ENCODE data around the gene GPI.
A peak's percentile ranks its signal among the peaks of the same experiment; 100 is the strongest.
"Not testable (repeated sequence)": the region's sequence is repeated elsewhere in the genome, so short reads cannot be mapped to it uniquely, and the experiment has no call there.

The GPI gene

GRCh38 chr19:34328982-34329381 is 36.0 kb upstream of the GPI start:
- H3K36me3 Mint-ChIP-seq (ENCODE audit: insufficient read depth) = peaks cover 69% of the 10 kb centered on the region
- H3K9me3 Mint-ChIP-seq = no peaks in the 10 kb centered on the region
- DNase-seq = no peak
- peaks cover 1 to 3% of the 10 kb centered on the region in 2 donors for H3K4me1 Mint-ChIP-seq (ENCODE audit: low read depth in 2 of 2)
- H3K27ac Mint-ChIP-seq = peak overlapping the region in 1 of 2 donors; percentile 29
- H3K27me3 Mint-ChIP-seq = no peaks in the 10 kb centered on the region
- no peak overlapping the region for H3K4me3 Mint-ChIP-seq
- ATAC-seq (replicated peaks) = no peak

GRCh38 chr19:34330116-34330515 is 34.9 kb upstream of the GPI start:
- peak overlapping the region in 1 of 2 donors; percentile 13 for H3K27ac Mint-ChIP-seq
- ATAC-seq (replicated peaks) (no peak), DNase-seq (no peak)
- H3K9me3 Mint-ChIP-seq = no peaks in the 10 kb centered on the region
- no peaks in the 10 kb centered on the region for H3K27me3 Mint-ChIP-seq
- no peak overlapping the region for H3K4me3 Mint-ChIP-seq
- H3K36me3 Mint-ChIP-seq (ENCODE audit: insufficient read depth) = peaks cover 70% of the 10 kb centered on the region
- peaks cover 0 to 3% of the 10 kb centered on the region in 2 donors for H3K4me1 Mint-ChIP-seq (ENCODE audit: low read depth in 2 of 2)

- DNase-seq; H3K9me3 Mint-ChIP-seq; ATAC-seq (replicated peaks); H3K4me1 Mint-ChIP-seq (ENCODE audit: low read depth in 2 of 2); H3K27me3 Mint-ChIP-seq; H3K4me3 Mint-ChIP-seq: not testable (repeated sequence)
- peak overlapping the region in 1 of 2 donors; percentile 13 for H3K27ac Mint-ChIP-seq
- peaks cover 68% of the 10 kb centered on the region for H3K36me3 Mint-ChIP-seq (ENCODE audit: insufficient read depth)
Observed at GRCh38 chr19:34330596-34330995, 34.4 kb upstream of the GPI start.

DNA sequence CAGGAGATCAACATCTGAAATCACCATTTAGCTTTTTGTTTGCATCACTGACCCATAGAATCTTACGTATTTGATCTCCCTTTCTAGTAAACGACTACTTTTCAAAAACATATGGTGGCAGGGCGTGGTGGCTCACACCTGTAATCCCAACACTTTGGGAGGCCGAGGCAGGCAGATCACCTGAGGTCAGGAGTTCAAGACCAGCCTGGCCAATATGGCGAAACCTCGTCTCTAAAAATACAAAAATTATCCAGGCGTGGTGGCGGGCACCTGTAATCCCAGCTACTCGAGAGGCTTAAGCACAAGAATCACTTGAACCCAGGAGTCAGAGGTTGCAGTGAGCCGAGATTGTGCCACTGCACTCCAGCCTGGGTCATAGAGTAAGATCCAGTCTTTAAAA is 33.4 kb upstream of the GPI start:
- peaks cover 69% of the 10 kb centered on the region for H3K36me3 Mint-ChIP-seq (ENCODE audit: insufficient read depth)
- H3K27me3 Mint-ChIP-seq; H3K4me1 Mint-ChIP-seq (ENCODE audit: low read depth in 2 of 2); DNase-seq; H3K4me3 Mint-ChIP-seq; H3K9me3 Mint-ChIP-seq; ATAC-seq (replicated peaks): not testable (repeated sequence)
- peak overlapping the region in 1 of 2 donors; percentile 83 for H3K27ac Mint-ChIP-seq

DNA sequence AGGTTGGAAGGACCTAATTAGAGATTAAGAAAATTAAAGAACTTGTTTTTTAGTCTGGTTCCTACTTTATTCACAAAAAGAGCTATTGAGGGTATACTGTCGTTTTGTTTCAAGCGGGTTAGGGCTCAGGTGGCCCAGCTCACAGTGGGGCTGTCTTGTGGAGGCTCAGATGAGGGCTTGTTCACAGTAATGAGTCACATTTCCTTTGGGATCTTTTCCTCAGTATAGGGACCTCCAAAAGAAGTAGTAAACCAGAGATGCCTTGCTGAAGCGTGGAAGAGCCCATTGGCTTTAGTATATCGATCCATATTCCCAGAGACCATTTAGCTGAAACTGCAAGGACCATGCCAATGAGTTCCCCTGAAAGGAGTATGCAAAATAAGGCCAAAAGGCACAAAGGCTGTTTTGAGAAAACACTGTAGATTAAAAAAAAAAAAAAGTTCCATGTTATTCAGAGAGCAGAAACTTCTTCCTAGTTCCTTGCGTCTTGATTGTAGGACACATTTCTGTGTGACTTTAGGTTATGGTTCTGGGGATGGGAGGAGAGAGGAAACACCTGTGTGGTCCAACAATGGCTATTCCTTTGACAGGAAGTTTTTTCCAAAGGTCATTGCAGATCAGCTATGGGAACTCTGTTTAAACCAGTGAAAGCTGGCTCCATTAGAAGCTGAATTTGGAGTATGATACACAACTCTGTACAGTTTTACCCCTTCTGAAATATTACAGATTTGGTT is 32.8 kb upstream of the GPI start:
- Mint-ChIP-seq H3K36me3 (ENCODE audit: insufficient read depth) (peaks cover 71% of the 10 kb centered on the region), H3K4me1 (ENCODE audit: low read depth in 2 of 2) (peaks cover 0 to 5% of the 10 kb centered on the region in 2 donors), H3K9me3 (no peaks in the 10 kb centered on the region), H3K27ac (peak overlapping the region in 1 of 2 donors; percentile 83), H3K27me3 (no peaks in the 10 kb centered on the region), H3K4me3 (no peak overlapping the region)
- ATAC-seq (replicated peaks) = no peak
- no peak for DNase-seq

DNA sequence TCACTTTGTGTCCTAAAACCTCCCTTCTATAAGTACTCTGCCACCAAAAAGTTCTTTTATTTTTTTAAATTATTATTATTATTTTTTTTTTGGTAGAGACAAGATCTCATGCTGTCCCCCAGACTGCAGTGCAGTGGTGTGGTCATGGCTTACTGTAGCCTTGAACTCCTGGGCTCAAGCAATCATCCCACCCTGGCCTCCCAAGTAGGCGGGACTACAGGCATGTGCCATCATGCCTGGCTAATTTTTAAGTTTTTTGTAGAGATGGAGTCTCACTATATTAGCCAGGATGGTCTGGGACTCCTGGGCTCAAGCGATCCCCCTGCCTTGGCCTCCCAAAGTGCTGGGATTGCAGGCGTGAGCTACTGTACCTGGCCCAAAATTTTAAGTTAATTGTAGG is 29.1 kb upstream of the GPI start:
- ATAC-seq (replicated peaks) (no peak), DNase-seq (no peak)
- H3K4me1 Mint-ChIP-seq (ENCODE audit: low read depth in 2 of 2) = peaks cover 0 to 7% of the 10 kb centered on the region in 2 donors
- no peaks in the 10 kb centered on the region for H3K9me3 Mint-ChIP-seq
- H3K27me3 Mint-ChIP-seq = no peaks in the 10 kb centered on the region
- peaks cover 54% of the 10 kb centered on the region for H3K36me3 Mint-ChIP-seq (ENCODE audit: insufficient read depth)
- no peak overlapping the region for H3K4me3 Mint-ChIP-seq
- no peak overlapping the region for H3K27ac Mint-ChIP-seq

DNA sequence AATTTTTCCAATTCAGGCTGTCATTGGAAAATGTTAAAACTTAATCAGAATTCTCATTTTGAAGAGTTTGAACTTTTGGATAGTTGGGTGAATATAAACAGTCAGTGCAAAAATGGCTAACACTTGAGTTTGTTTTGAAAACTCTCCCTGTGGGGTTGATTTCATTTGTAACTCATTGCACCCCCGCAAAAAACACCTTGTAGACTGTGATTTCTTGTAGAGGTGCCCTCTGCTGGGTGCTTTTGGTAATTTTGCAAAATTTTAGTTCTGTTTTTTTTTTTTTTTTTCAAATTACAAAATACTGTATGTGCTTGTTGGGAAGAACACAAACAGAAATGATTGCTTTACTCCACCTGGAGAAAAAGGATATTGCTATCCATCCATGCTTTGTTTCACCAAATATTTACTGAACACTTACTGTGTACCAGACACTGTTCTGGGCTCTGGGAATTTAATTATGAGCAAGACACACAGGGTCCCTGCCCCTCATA is 28.2 kb upstream of the GPI start:
- Mint-ChIP-seq H3K4me1 (ENCODE audit: low read depth in 2 of 2) (peaks cover 0 to 8% of the 10 kb centered on the region in 2 donors), H3K4me3 (no peak overlapping the region), H3K27me3 (no peaks in the 10 kb centered on the region), H3K27ac (peak overlapping the region; percentile 26 to 52), H3K36me3 (ENCODE audit: insufficient read depth) (peaks cover 52% of the 10 kb centered on the region), H3K9me3 (no peaks in the 10 kb centered on the region)
- DNase-seq (peak; percentile 50 to 61 (median 55)), ATAC-seq (replicated peaks) (peak; percentile 69)

DNA sequence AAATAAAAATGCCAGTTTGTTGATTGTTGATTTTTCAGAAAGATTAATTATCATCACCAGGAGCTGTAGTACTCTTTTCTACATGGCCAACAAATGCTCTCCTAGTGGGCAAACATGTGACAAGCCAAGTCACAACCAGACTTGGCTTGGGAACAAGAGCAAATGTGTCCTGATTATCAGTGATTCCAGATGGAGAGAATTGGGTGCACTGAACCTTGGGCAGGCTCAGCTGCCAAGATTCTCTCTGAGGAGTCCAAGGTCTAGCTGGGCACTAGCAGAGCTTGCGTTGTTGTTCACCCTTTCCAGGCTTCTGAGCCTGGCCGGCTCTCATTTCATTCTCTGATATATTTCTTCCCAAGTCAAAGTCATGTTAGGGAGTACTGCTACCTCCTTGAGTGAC is 27.3 kb upstream of the GPI start:
- Mint-ChIP-seq H3K27ac (no peak overlapping the region), H3K9me3 (no peaks in the 10 kb centered on the region), H3K27me3 (no peaks in the 10 kb centered on the region), H3K4me3 (no peak overlapping the region), H3K4me1 (ENCODE audit: low read depth in 2 of 2) (peaks cover 0 to 8% of the 10 kb centered on the region in 2 donors), H3K36me3 (ENCODE audit: insufficient read depth) (peaks cover 55% of the 10 kb centered on the region)
- DNase-seq = no peak
- ATAC-seq (replicated peaks) = no peak

DNA sequence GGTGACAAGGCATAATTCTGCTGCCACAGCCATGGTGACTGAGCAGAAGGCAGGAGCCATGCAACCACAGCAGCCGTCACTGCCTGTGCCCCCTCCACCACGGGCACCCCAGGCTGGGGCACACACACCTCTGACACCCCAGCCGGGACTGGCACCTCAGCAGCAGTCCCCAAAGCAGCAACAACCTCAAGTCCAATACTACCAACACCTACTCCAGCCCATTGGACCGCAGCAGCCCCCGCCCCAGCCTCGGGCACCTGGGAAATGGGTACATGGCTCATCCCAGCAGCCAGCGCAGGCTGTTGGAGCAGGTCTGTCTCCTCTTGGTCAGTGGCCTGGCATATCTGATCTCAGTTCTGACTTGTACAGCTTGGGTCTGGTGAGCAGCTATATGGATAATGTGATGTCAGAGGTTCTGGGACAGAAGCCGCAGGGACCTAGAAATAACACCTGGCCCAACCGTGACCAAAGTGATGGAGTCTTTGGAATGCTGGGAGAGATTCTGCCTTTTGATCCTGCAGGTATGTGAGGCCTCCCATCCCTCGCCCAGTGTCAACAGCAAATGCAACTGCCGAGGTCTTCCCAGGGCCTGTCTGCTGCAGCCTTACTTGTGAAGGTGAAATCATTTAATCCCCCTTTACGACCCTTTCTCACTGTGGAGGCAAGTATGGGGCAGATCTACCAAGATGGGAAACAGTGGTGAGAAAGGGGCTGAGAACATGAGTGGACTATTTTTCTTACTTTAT is 22.9 kb upstream of the GPI start:
- peak overlapping the region in 1 of 2 donors; percentile 27 for H3K27ac Mint-ChIP-seq
- peaks cover 47% of the 10 kb centered on the region for H3K36me3 Mint-ChIP-seq (ENCODE audit: insufficient read depth)
- peaks cover 4 to 9% of the 10 kb centered on the region in 2 donors for H3K4me1 Mint-ChIP-seq (ENCODE audit: low read depth in 2 of 2)
- no peak overlapping the region for H3K4me3 Mint-ChIP-seq
- ATAC-seq (replicated peaks) (no peak), DNase-seq (no peak)
- no peaks in the 10 kb centered on the region for H3K9me3 Mint-ChIP-seq
- no peaks in the 10 kb centered on the region for H3K27me3 Mint-ChIP-seq

GRCh38 chr19:34343751-34344150 is 21.2 kb upstream of the GPI start:
- no peak for DNase-seq
- no peak for ATAC-seq (replicated peaks)
- H3K36me3 Mint-ChIP-seq (ENCODE audit: insufficient read depth) = peaks cover 46% of the 10 kb centered on the region
- H3K27me3 Mint-ChIP-seq = no peaks in the 10 kb centered on the region
- peaks cover 4 to 7% of the 10 kb centered on the region in 2 donors for H3K4me1 Mint-ChIP-seq (ENCODE audit: low read depth in 2 of 2)
- H3K4me3 Mint-ChIP-seq = no peak overlapping the region
- H3K27ac Mint-ChIP-seq = no peak overlapping the region
- no peaks in the 10 kb centered on the region for H3K9me3 Mint-ChIP-seq

- H3K4me1 Mint-ChIP-seq (ENCODE audit: low read depth in 2 of 2) = peaks cover 18 to 22% of the 10 kb centered on the region in 2 donors
- H3K4me3 Mint-ChIP-seq = no peak overlapping the region
- DNase-seq (peak; percentile 65 to 72 (median 71)), ATAC-seq (replicated peaks) (peak; percentile 33)
- H3K27me3 Mint-ChIP-seq = no peaks in the 10 kb centered on the region
- no peak overlapping the region for H3K27ac Mint-ChIP-seq
- H3K9me3 Mint-ChIP-seq = no peaks in the 10 kb centered on the region
- H3K36me3 Mint-ChIP-seq (ENCODE audit: insufficient read depth) = peaks cover 37% of the 10 kb centered on the region
Observed at GRCh38 chr19:34345947-34346351, 19.0 kb upstream of the GPI start.

GRCh38 chr19:34347561-34348165 is 17.3 kb upstream of the GPI start:
- Mint-ChIP-seq H3K4me3 (no peak overlapping the region), H3K36me3 (ENCODE audit: insufficient read depth) (peaks cover 33% of the 10 kb centered on the region), H3K27ac (no peak overlapping the region), H3K4me1 (ENCODE audit: low read depth in 2 of 2) (peaks cover 23 to 29% of the 10 kb centered on the region in 2 donors), H3K9me3 (no peaks in the 10 kb centered on the region), H3K27me3 (no peaks in the 10 kb centered on the region)
- DNase-seq (no peak), ATAC-seq (replicated peaks) (no peak)

DNA sequence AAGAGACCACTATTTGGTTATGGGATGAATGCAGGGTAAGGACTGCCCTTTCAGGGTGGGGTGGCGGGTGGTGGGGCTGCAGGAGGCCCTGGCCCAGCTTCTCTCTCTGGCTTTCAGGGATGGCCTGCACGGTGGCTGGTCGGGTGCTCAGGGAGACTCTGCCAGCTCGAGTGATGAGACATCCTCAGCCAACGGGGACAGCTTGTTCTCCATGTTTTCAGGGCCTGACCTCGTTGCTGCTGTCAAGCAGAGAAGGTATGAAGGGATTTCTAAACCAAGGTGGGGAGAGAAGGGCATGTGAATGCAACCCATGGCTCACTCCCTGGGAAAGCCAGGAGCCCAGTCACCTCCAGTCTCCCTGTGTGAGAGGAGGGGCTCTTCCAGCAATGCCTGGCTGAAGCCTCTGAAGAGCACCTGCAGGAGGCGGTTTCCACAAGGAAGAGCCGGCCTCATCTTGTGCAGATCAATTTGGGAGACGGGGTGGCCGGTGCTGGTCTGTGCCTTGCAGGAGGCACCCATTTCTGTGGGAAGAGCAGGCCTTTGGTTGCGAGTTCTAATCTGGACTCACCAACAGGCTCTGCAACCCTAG is 16.0 kb upstream of the GPI start:
- H3K4me1 Mint-ChIP-seq (ENCODE audit: low read depth in 2 of 2) = peaks cover 23 to 29% of the 10 kb centered on the region in 2 donors
- H3K9me3 Mint-ChIP-seq = no peaks in the 10 kb centered on the region
- H3K27me3 Mint-ChIP-seq = no peaks in the 10 kb centered on the region
- DNase-seq (no peak), ATAC-seq (replicated peaks) (no peak)
- H3K36me3 Mint-ChIP-seq (ENCODE audit: insufficient read depth) = peaks cover 23% of the 10 kb centered on the region
- H3K4me3 Mint-ChIP-seq = peak overlapping the region in 1 of 2 donors; percentile 52
- H3K27ac Mint-ChIP-seq = peak overlapping the region; percentile 88 to 91
